DOHH2 (cell line): ENCODE results near the gene ZMIZ1.

ENCODE experiments used
- EZH2phosphoT487 ChIP-seq: fragments of 200-600 bp; sonication (generic); IDR thresholded peaks from 2 replicates; pipeline ENCODE4 v1.6.1; 2017; ENCODE audit warnings: borderline replicate concordance, mild to moderate bottlenecking, antibody characterized with exemption, low read length, moderate library complexity, mixed read lengths
- TF ChIP-seq, protein P1 (sequence below): fragments of 200-600 bp; sonication (generic); IDR thresholded peaks from one replicate; pipeline ENCODE4 v1.5.1; 2014; ENCODE audit warnings: antibody characterized with exemption, mild to moderate bottlenecking, low read depth, low read length; ENCODE audit not compliant: poor library complexity, severe bottlenecking

DNA sequence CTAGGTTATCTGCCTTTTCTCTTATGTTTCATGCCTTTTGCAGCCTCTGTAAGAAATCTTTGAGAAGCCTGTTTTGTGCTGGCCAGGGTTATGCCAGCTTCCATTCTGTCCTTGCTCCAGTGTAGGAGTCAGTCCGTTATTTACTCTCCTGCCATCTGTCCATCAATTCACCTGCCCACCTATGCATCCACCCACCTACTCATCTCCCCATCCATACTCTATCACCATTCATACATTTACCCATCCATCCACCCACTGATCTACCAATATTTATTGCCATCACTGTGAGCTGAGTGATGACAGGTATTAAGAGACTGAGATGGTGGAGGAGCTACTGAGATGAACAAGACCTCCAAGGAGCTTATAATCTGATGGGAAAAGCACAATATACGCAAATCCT is 265.8 kb downstream of the ZMIZ1 start:
- TF ChIP-seq, protein P1, sequence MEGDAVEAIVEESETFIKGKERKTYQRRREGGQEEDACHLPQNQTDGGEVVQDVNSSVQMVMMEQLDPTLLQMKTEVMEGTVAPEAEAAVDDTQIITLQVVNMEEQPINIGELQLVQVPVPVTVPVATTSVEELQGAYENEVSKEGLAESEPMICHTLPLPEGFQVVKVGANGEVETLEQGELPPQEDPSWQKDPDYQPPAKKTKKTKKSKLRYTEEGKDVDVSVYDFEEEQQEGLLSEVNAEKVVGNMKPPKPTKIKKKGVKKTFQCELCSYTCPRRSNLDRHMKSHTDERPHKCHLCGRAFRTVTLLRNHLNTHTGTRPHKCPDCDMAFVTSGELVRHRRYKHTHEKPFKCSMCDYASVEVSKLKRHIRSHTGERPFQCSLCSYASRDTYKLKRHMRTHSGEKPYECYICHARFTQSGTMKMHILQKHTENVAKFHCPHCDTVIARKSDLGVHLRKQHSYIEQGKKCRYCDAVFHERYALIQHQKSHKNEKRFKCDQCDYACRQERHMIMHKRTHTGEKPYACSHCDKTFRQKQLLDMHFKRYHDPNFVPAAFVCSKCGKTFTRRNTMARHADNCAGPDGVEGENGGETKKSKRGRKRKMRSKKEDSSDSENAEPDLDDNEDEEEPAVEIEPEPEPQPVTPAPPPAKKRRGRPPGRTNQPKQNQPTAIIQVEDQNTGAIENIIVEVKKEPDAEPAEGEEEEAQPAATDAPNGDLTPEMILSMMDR = no peak
- TF ChIP-seq EZH2phosphoT487 = no peak
